GM10847 (cell line): Measurements from ENCODE around the gene PITPNM3.

Experiments
- POLR2A ChIP-seq: IDR thresholded peaks from 2 replicates; pipeline ENCODE4 v1.6.1; 2011; ENCODE audit not compliant: insufficient read length; ENCODE audit errors: extremely low read depth

Gene PITPNM3

DNA sequence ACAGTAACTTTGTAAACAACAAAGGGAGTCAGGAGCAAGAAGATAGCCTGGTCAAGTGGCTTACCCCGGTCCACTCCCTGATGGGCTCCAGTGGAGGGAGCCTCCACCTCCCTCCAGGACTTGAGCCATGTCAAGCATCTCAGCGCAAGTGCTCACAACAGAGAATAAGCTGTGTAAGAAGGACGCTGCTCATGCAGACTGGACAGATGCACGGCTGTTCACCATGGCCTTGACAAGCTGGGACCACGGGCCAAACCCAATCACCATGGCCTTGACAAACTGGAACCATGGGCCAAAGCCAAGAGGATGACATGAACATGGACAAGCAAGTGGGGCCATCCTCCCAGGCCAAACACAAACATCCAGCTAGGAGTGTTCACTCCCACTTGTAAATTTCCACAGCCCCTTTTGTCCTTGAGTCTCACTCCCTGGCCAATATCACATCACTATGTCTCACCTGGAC is 3.4 kb upstream of the PITPNM3 start:
- no peak for TF ChIP-seq POLR2A

DNA sequence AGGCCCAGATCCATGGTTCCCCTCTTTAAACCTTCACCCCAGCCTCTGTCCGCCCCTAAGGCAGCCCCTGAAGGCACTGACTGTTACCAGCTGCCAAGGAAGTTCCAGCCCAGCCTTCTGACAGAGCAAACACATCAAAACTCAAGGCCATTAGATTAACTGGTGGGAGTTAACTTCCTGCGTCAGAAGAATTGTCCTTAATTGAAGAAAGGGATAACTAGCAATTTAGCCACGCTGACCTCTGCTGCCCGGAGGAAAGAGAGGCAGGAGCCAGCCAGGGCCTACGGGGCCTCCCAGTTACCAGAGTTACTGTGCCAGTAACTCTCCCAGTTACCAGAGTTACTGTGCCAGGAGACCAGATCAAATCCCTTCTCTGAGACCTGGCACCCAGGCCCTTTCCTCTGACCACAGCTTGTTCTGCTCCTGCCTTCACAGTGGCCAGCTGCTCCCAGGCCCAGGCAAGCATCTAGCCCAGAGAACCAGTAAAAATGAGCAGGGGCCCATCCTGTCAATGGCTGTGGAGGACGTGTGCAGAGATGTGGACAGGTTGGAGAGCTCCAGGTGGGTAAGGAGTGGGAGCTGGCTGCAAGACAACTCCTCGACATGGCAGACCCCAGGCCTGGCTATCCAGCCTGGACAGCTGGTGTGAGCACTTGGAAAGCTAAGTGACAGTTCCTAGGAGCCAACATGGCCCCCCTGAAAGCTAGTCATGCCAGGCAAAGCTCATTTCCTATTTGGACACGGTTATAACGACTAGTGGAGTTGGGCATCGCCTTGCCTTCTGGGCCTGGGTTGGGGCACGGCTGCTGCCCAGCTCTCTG is 2.8 kb upstream of the PITPNM3 start:
- no peak for TF ChIP-seq POLR2A

DNA sequence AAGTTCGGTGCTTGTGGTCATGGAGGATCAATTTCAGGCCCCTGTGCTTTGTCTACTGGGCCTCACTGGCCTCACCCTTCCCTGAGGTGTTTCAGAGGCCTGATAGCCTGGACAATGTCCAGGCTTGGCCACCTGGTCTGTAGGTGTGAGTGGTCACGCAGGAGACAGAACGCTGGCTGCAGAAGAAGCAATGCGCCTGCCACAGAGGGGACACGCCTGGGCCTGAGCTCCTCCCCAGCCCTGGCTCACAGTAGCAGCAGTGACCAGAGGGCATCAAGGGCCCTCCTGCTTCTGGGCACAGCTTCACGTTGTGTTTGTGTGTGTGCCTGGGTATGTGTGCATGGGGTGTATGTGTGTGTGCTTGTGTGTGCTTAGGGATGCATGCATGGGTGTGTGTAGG is 1.9 kb upstream of the PITPNM3 start:
- no peak for TF ChIP-seq POLR2A

DNA sequence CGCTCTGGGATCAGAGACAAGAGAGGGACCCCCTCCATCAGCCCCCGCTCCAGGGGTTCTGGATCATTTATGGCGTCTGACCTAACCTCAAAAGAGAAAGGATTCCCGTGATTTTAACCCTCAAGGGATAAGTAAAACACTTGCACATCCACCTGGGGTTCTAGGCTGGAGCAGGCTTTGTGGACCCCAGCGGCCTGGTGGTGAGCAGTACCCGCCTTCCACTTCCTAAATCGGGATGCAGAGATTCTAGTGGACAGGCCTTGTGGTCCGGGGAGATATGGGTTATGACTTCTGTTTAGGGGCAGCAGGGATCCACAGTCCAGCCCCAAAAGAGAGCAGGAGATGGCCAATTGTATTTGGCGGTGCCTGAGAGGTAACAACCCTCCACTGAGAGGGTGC is 684 bp upstream of the PITPNM3 start:
- TF ChIP-seq POLR2A, result no peak

DNA sequence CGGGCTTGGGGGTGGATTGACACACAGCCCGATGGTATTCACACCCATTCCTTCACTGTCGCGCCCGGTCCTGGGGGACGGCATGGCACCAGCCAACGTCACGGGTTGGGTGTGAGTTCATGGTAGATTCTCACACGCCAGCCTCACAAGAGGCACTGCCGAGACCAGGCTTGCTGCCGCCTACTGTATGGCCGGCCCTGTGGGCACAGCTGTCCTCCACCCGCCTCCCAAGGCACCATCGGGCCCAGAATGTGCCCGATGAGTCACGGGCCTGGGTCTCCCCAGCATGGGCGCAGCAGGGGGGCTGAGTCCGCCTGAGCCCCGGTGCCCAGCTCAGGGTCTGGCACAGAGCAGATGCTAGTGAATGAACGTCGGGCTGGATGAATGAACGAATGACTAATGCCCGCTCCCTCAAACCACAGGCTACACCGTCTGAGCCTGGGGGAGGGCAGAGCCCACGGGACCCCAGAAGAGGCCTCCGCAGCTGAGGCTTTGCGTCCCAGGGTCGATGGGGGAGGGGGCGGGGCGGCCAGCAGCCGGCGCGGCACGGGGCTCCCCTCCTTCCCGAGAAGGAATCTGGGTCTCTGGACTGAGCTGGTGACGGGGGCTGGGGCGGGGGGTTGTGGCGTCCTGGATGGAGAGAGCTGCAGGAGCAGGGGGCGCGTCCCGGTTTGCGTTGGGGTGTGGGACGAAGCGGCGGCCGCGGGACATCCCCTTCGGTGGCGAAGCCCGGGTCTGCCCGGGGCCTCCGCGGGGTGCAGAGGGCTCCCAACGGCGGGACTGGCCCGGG is 829 bp downstream of the PITPNM3 start:
- TF ChIP-seq POLR2A, result no peak

DNA sequence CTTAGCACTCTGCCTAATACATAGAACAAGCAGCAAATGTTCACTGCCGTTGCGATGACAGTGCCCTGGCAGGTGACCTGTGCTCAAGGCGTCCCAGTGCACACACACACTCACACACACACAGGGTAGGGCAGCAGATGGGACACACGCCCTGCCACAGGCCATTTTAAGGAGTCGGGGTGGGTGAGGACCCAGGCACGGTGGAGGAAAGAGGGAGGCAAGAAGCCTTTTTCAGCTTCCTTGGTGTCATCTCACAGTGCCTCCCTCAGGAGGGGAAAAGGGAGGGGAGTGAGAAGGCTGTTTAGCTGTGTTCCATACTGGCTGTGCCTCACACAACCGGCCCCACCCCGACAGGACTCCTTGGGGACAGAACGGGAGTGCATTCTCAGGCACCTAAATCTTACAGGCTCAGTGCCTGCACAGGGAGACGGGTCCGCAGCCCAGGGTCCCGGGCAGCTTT is 1.5 kb downstream of the PITPNM3 start:
- TF ChIP-seq POLR2A, result no peak

DNA sequence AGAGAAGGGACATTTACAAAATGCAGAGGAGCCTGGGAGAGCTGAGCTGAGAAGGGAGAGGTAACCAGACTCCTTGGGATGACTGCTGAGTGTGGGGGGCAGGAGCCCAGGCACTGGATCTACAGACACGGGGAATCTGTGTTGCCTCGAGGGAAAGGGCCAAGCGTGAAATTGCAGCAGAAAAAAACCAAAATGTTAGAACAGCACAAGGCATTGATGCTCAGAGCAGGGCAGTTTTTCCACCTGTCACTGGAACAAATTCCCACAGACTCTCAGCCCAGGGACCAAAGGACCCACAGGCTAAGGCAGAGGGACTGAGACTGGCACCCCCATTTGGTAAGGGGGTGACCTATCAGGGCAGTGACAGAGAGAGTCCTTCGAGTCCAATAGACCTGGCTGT is 2.0 kb downstream of the PITPNM3 start:
- no peak for TF ChIP-seq POLR2A

DNA sequence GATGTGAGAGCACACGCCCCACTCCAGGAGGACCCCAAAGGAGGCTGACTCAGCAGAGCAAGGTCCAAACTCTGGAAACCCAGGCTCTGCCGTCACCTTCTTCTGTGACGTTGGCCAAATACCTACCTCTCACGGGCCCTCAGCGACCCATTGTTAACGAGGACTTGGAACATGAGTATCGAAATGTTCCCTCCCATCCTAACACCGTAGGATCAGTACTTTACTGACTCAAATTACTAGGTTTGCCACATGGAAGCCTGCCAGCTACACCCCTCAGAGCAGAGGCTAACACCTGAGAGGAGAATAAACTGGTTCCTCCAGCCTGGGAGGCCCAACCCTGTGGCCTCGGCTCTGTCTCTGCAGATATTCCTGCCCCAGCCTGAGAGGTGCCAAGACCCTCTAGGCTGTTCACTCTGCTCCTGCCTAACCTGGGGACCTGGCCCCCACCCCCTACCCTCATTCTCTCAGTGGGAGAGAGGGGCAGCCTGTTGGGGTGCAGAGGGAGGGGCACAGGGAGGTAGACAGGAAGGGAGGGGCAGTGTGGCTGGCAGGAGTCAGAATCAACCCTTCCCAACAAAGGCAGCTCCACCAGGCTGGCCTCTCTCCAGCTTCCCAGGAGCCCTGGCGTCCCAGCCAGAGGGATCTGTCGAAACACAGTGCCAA is 4.4 kb downstream of the PITPNM3 start:
- no peak for TF ChIP-seq POLR2A

DNA sequence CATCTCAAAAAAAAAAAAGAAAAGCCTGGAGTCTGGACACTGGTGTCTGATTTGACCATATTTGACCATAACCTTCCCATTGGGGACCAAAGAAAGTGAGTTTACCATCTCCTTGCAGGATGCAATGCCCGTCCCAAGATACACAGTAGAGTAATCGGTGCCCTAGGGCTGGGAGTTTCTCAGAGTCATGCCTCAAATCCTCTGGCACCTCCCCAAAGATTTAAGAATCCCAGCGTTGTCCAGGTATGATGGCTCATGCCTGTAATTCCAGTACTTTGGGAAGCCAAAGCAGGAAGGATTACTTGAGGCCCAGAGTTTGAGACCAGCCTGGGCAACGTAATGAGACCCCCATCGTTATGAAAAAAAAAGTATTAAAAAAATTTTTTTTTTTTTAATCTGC is 5.0 kb downstream of the PITPNM3 start:
- TF ChIP-seq POLR2A, result no peak

DNA sequence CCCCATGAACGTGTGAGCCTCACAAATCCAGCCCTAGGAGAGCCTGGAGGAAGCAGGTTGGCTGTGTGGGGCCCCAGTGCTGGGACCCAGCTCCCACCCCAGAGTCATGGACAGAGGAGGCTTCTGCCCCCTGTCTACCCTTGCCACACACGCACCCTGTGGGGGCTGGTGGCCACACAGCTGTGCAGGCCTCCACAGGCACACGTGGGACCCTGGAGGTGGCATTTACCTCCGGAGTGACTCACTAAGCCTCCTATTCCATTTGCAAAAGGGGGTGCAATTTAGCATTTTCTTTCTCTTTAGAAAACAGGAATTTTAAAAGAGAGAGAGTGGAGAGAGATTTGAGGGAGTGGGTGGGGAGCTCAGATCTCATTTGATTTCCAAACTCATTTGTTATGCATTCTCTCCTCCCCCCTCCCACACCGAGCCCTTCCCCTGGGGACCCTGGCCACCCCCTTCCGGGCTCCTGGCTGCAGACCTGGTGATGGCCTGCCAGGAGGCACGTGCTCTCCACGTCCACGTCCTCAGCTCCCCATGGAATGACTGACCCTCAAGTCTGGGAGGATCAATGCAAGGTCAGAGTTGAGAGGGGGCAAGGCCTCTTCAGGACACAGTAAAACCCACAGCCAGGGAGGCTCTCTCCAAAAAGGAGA is 6.8 kb downstream of the PITPNM3 start:
- no peak for TF ChIP-seq POLR2A

DNA sequence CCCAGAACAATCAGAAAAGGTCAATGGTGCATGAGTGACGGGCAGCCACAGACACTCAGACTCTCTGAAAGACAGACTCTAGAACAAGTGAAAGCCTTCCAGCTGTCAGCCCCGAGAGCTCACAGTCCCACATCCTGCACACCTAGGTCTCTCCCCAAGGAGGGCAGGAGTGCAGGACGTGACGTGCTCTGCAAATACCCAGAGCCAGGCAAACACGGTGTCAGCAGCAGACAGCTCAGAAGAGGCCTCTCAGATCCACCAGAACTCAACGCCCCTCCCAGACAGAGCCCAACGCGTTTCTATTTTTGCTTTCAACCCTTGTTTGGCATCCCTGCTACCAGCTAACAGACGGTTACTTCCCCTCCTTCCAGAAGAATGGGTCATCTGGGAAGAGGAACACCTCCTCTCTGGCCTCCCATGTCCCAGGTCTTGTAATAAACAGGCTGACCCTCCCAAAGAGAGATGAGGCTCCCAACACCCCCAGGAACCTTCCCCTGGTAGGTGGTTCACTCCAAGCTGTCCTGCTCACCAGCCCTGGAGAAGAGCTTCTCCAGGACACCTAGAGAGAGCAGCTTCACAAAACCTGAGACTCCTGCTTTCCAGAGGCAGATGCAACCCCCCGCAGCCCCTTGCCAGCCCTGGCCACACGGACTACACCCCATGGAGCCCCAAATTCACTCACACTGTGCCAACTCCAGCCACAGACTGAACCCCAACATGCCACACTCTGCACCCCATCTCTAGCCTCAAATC is 7.6 kb downstream of the PITPNM3 start:
- no peak for TF ChIP-seq POLR2A

DNA sequence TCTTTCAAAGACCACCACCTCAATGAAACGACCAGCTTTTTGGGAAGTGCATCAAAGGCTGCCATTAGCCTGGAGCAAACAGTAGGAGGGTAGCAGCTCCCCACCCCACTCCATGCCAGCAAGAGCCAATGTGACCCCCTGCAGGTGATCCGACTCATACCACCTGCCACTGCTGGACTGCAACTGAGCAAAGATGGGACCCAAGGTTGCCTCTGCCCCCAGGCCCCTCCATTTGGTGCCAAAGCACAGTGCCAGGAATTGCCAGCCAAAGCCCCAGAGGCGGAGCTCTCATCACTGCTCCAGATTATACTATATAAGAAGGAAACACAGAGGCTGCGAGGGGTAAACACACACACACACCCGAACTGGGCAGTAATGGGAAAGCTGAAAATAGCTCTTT is 8.3 kb downstream of the PITPNM3 start:
- no peak for TF ChIP-seq POLR2A

DNA sequence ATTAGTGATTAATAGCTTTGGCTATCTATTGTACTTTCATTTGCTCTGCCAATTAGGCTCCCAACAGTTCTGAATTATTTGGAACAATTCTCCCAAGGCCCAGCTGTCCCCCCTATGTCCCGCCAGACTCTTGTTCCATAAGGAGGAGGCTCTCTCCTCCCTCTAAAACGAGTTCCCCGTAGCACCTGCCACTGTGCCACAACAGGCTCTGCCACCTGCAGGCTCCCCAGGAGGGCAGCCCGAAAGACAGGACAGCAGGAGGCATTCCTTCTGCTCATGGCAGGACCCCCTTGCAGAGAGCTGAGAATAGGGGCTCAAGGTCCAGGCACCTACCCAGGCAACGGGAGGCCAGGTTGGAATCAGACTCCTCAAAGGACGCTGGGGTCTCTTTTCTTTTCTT is 9.0 kb downstream of the PITPNM3 start:
- TF ChIP-seq POLR2A, result no peak

DNA sequence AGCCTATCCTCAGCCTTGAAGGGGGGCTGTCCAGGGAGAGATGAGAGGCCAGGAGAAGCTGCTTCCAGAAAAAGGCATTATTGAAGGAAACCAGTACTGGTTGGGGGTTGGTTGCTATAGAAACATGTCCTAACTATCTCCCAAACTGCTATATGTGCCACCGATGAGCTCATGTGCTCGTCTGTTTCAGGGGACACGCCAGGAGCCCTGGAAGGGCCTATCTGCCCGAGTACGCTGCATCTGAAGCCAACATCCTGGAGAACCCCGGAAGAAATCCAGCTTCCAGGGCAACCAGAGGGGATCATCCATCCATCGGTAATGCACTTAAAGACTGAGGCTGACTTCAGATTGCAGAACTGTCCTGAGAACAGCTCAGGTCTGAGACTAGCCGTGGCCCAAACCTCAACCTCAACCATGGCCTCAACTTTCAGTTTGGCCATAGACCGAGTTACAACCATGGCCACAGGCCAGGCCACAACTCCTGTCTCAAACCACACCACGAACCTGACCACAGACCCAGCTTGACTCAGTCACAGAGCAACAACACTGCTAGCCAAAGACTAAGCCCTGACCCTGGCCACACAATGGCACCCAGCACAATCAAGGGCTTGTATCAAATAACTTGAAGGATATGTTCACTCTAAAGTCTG is 10.2 kb downstream of the PITPNM3 start:
- TF ChIP-seq POLR2A, result no peak

DNA sequence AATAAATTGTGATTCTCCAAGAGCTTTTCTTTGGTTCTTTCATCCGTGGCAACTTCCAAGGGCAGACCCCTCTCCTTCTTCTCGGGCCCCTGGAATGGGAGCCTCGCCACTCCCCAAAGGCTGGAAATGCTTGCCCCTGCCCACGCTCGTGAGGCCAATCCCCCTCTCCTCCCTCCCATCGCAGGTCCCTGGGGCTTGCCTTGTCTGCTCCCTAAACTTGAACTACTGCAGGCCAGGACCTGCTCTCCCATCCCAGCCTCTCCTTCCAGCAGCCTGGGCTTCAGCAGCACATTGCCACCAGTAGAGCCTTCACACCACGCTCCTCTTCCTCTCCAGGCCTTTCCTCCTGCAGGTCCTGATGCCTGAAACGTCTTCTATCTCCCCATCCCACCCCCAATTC is 11.1 kb downstream of the PITPNM3 start:
- no peak for TF ChIP-seq POLR2A

DNA sequence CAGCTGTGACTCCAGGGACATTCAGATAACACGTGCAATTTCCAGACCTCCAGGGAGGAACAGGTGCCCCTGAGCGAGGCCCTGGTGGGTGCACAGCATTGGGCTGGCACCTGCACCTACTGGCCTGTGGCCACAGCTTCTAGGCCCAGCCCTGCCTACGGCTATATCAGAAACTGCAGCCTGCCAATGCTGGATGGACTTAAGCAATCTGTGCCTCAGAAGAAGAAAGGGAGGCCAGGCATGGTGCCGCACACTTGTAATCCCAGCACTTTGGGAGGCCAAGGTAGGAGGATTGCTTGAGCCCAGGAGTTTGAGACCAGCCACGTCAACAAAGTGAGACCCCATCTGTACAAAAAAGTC is 12.4 kb downstream of the PITPNM3 start:
- TF ChIP-seq POLR2A, result no peak
